ENCODE measurements around the gene CCDC90B.

DNA sequence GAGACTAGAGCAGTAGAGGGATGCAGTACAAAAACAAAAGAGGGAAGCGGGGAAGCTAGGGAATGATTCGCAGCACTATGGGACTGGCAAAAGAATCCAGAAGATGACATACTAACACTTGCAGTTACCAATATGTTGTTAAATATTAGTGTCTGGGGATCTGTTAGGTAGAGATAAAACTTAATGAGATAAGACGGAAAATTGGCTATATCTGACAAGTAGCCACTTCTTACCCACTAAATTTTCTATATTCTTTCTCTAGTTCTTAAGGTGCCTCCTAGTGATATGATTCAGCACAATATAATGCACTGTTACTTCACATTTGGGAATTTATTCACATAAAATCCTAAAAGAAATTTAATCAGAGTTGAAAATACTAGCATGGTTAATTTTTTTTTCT, 30.8 kb downstream of the CCDC90B start:
- TF ChIP-seq POLR2AphosphoS5 (IDR thresholded peaks at IDR 0.05) (no peak), EP300 (IDR thresholded peaks at IDR 0.05) (no peak)
